ENCODE measurements around the gene GTPBP6.
"Not testable (repeated sequence)": the region's sequence is repeated elsewhere in the genome, so short reads cannot be mapped to it uniquely, and the experiment has no call there.

GTPBP6 gene

GRCh38 chrX:262381-262909, 56.2 kb downstream of the GTPBP6 start:
- no peak for DNase-seq

DNA sequence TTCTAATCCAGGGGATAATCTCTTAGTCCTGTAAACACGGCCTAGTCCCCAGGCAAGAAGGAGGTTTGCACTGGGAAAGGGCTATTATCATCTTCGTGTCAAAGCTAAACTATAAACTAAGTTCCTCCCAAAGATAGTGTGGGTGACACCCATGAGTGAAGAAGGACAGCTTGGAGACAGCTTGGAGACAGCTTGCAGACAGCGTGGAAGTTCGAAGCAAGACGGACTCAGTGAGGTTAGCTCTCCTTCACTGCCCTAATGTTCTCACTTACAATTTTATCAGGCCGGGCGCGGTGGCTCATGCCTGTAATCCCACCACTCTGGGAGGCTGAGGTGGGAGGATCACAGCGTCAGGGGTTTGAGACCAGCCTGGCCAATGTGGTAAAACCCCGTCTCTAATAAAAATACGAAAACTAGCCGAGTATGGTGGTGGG, 56.7 kb downstream of the GTPBP6 start:
- DNase-seq = no peak

GRCh38 chrX:261167-261918, 57.3 kb downstream of the GTPBP6 start:
- DNase-seq = no peak

DNA sequence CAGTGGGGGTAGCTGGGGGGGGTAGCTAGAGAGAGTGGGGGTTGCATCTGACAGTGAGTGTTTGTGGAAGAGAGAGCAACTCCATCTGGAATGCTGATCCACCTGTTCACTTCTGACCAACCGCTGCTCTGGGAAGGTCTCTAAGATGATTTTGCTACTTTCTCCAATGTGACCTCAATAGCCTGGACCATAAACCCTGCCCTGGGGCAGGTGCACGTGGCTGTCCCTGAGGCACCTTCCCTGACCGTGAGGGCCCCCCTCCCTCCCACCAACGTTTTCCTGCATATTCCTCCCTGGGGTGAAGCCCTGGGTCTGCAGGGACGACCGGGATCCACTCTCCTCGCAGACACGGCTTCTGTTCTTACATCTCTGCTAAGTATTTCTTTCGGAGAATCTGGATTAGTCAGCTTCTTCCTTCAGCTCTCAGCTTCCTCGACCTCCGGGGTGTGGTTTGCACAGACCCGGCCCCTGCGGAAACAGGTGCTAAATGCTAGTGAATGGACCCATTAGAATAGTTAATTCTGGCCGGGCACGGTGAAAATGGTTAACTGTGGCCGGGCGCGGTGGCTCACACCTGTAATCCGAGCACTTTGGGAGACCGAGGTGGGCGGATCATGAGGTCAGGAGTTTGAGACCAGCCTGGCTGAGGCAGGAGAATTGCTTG, 58.8 kb downstream of the GTPBP6 start:
- DNase-seq = no peak

DNA sequence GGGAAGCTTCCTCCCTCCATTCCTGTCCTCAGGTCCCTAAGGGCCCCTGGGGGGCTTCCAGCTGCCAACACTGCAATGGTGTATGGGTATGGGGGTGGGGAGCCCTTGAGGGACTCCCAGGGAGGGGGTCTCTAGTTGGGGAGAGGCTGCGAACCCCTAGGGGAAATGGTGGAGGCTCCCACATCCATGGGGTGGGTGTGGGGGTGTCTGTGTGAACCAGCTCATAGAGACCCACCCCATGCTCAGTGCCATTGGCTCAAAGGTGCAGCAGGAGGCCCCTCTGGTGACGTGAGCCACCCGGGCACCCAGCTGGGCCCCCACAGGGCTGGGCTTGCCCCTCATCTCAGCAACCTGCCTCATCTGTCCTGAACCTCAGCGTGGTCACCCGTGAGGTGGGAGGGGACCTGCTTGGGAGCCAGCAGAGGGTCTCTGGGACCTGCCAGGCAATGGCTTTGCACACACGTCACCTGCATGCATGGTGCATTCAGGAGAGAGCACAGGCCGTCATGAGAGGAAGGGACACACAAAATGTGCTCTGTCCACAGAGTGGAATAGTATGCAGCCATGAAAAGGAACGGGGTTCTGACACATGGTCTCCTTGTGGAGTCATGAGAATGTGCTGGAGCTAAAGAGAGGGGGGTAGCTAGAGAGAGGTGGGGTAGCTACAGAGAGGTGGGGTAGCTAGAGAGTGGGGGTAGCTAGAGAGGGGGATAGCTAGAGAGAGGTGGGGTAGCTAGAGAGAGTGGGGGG, 60.1 kb downstream of the GTPBP6 start:
- no peak for DNase-seq

GRCh38 chrX:257681-258289, 60.8 kb downstream of the GTPBP6 start:
- no peak for DNase-seq

DNA sequence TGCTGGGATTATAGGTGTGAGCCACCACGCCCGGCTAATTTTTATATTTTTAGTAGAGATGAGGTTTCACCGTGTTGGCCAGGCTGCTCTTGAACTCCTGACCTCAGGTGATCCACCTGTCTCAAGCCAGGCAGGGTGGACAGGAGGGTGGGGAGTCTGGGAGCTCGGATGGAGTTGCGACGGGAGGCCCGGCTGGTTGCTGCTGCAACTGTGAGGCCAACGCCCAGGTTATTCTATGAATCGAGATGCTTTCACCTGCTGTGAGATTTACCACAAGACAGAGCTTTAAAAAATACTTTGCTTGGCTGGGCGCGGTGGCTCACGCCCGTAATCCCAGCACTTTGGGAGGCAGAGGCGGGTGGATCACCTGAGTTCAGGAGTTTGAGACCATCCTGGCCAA, 61.5 kb downstream of the GTPBP6 start:
- not testable (repeated sequence) for DNase-seq

DNA sequence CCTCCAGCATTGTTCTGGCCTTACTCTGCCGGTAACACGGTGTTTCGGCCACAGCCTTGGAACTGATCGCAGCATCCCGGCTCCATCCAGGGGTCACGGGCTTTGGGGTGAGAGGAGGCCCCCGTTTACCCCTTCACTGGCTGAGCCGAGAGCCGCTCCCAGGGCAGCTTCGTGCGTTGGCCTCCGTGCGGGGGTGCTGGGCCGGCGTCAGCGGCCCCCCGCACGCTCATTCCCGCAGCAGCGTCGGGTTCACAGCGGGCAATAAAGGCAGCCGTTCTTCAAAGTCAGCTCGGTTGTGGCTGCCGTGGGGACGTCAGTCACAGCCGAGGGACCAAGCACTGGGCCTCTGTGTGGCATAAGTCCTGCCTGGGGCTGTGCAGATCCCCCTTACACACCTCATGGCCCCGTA, 62.7 kb downstream of the GTPBP6 start:
- DNase-seq = no peak

Data from T-helper 1 cell (primary cell).